ENCODE measurements around the gene FLOT2. TPM values are rescaled to one million over a fixed set of nuclear protein-coding genes. Genes with fewer than 3 reads are reported as not detected.
A peak's percentile ranks its signal among the peaks of the same experiment; 100 is the strongest.

FLOT2 gene
- total RNA-seq, 1 experiment from 2014 or later: 23.1 TPM

GRCh38 chr17:28867276-28867675, 30.3 kb downstream of the FLOT2 start:
- no peak overlapping the region for H3K9ac ChIP-seq (ENCODE audit: low read length)
- no peaks in the 10 kb centered on the region for H3K27me3 ChIP-seq (ENCODE audit: low read length)
- ChIA-PET CTCF (no interaction called here), POLR2A (ENCODE audit: unreplicated experiment) (no interaction called here)
- no peaks in the 10 kb centered on the region for H3F3A ChIP-seq (ENCODE audit: low read length, unreplicated experiment)
- BruUV-seq (replicated peaks): no TSS peak
- H3K4me3 ChIP-seq (ENCODE audit: low read length): no peak overlapping the region
- H3K27ac ChIP-seq (ENCODE audit: low read length): no peak overlapping the region
- no peak overlapping the region for H3K4me2 ChIP-seq (ENCODE audit: low read length)
- no peaks in the 10 kb centered on the region for H4K20me1 ChIP-seq (ENCODE audit: low read length)
- H3K9me3 ChIP-seq (ENCODE audit: low read length): no peaks in the 10 kb centered on the region
- TF ChIP-seq EZH2 (IDR thresholded peaks at IDR 0.05; ENCODE audit: low read length, unreplicated experiment) (no peak), CTCF (conservative IDR thresholded peaks at IDR 0.05; ENCODE audit: low read depth, low read length) (no peak), EZH2phosphoT487 (IDR thresholded peaks at IDR 0.05; ENCODE audit: borderline replicate concordance, low read length) (no peak)
- peaks cover 4% of the 10 kb centered on the region; the same call in 1 of the 2 replicates for H3K4me1 ChIP-seq (ENCODE audit: insufficient read depth, low read length)
- H3K36me3 ChIP-seq (ENCODE audit: low read depth, low read length): no peaks in the 10 kb centered on the region
- H2AFZ ChIP-seq (ENCODE audit: low read length): no peak overlapping the region
- intact Hi-C loops (cut with micrococcal nuclease): no loop called here
- H3K9me2 ChIP-seq (replicated peaks; ENCODE audit: low read length): no peaks in the 10 kb centered on the region
- no peaks in the 10 kb centered on the region for H3K79me2 ChIP-seq (ENCODE audit: low read length)
- ATAC-seq: no peak
- DNase-seq: no peak

GRCh38 chr17:28865946-28866752, 31.4 kb downstream of the FLOT2 start:
- DNase-seq (no peak), ATAC-seq (peak; percentile 49)
- ChIA-PET POLR2A (ENCODE audit: unreplicated experiment) (interaction anchor here (0.6 kb wide), 1 partner anchor 103 kb away, joined by 6 read pairs; no protein-coding TSS in a partner anchor), CTCF (no interaction called here)
- Histone ChIP-seq H4K20me1 (ENCODE audit: low read length) (no peaks in the 10 kb centered on the region), H3K9me3 (ENCODE audit: low read length) (no peaks in the 10 kb centered on the region), H3K79me2 (ENCODE audit: low read length) (no peaks in the 10 kb centered on the region), H3K27me3 (ENCODE audit: low read length) (no peaks in the 10 kb centered on the region), H3K4me1 (ENCODE audit: insufficient read depth, low read length) (peaks cover 4% of the 10 kb centered on the region; the same call in 1 of the 2 replicates), H3F3A (ENCODE audit: low read length, unreplicated experiment) (no peaks in the 10 kb centered on the region), H3K27ac (ENCODE audit: low read length) (no peak overlapping the region), H3K9me2 (replicated peaks; ENCODE audit: low read length) (no peaks in the 10 kb centered on the region), H3K9ac (ENCODE audit: low read length) (no peak overlapping the region), H2AFZ (ENCODE audit: low read length) (no peak overlapping the region), H3K4me2 (ENCODE audit: low read length) (no peak overlapping the region), H3K36me3 (ENCODE audit: low read depth, low read length) (no peaks in the 10 kb centered on the region), H3K4me3 (ENCODE audit: low read length) (no peak overlapping the region)
- BruUV-seq (replicated peaks): no TSS peak
- no peak for TF ChIP-seq EZH2phosphoT487 (IDR thresholded peaks at IDR 0.05; ENCODE audit: borderline replicate concordance, low read length)
- TF ChIP-seq CTCF (conservative IDR thresholded peaks at IDR 0.05; ENCODE audit: low read depth, low read length): no peak
- no peak for TF ChIP-seq EZH2 (IDR thresholded peaks at IDR 0.05; ENCODE audit: low read length, unreplicated experiment)
- intact Hi-C loops (cut with micrococcal nuclease): no loop called here
